Suprapubic skin (tissue), 4 donors: ENCODE data around the gene GALNT2. TPM values are rescaled to one million over a fixed set of nuclear protein-coding genes. Genes with fewer than 3 reads are reported as not detected.

Experiments
- DNase-seq, 2 donors: peaks; one replicate each; pipeline ENCODE4 v3.0.0-alpha.2; 2019; ENCODE audit warnings: low spot score in 2 of 2
- H3K27ac ChIP-seq: fragments of 200-600 bp; sonication (generic); one replicate; pipeline ENCODE4 v1.5.1; 2019
- H3K27me3 ChIP-seq: fragments of 200-600 bp; sonication (generic); one replicate; pipeline ENCODE4 v1.5.1; 2019
- H3K36me3 ChIP-seq: fragments of 200-600 bp; sonication (generic); one replicate; pipeline ENCODE4 v1.5.1; 2019
- H3K4me1 ChIP-seq: fragments of 200-600 bp; sonication (generic); one replicate; pipeline ENCODE4 v1.5.1; 2019
- H3K4me3 ChIP-seq: fragments of 200-600 bp; sonication (generic); one replicate; pipeline ENCODE4 v1.5.1; 2019; ENCODE audit warnings: mild to moderate bottlenecking
- H3K9me3 ChIP-seq: fragments of 200-600 bp; sonication (generic); one replicate; pipeline ENCODE4 v1.5.1; 2019
- EP300 ChIP-seq: sonication (generic); formaldehyde crosslinking; IDR thresholded peaks from one replicate; pipeline ENCODE4 v1.6.1; 2017; ENCODE audit warnings: antibody characterized with exemption
- POLR2A ChIP-seq, 2 donors: fragments of 450-650 bp; IDR thresholded peaks; one replicate each; pipeline ENCODE4 v1.6.1; 2017; ENCODE audit warnings: antibody characterized with exemption in 2 of 2, mild to moderate bottlenecking in 2 of 2, moderate library complexity in 2 of 2
- POLR2AphosphoS5 ChIP-seq, 3 donors: sonication (generic); formaldehyde crosslinking; IDR thresholded peaks; one replicate each; pipeline ENCODE4 v1.6.1; 2017; ENCODE audit warnings: antibody characterized with exemption in 3 of 3
- WGBS: methylation state at CpG from one replicate; pipeline ENCODE4 v1.1.5; 2018; 5-methylcytosine and 5-hydroxymethylcytosine counted together
- total RNA-seq, 4 donors: library from RNA; depleted of rRNA; stranded (reverse); fragments of >200 nt; gene quantifications; one replicate each; pipeline ENCODE4 v1.1.0, GENCODE V29; 2016
- TF ChIP-seq, protein P1 (sequence below), 2 donors: fragments of 200-600 bp in 1 of 2; fragments of 450-650 bp in 1 of 2; sonication (generic) in 1 of 2; IDR thresholded peaks; one replicate each; pipeline ENCODE4 v1.5.1; 2016 to 2019; ENCODE audit warnings: antibody characterized with exemption in 2 of 2, mild to moderate bottlenecking in 1 of 2, moderate library complexity in 1 of 2

Gene GALNT2
- total RNA-seq, 4 donors from 2014 or later = 24.1 to 40.2 (median 36.4) TPM

DNA sequence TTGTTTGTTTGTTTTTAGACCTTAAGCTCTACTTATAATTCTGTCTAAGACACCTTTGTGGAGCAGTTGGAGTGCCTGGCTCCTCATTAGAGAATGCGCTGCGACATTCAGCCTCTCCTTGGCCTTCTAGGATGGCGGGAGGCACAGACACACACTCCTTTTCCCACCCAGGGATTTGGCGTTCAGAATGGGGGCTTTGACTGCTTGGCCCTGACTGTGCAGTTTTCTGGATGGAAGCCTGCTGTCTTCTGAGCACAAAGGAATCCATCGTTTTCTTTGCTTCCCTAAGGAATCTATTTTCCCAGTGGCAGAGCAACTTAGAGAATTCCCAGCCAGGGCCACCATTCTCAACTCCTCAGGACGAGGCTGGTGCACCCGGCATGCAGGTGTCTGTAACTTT lies 83.6 kb downstream of the GALNT2 start:
- 64% methylated on average over 7 of the region's 7 CpGs for WGBS
- Histone ChIP-seq H3K36me3 (no peaks in the 10 kb centered on the region), H3K4me1 (peaks cover 7% of the 10 kb centered on the region), H3K4me3 (no peak overlapping the region), H3K27ac (no peak overlapping the region), H3K9me3 (no peaks in the 10 kb centered on the region), H3K27me3 (no peaks in the 10 kb centered on the region)
- TF ChIP-seq, protein P1, sequence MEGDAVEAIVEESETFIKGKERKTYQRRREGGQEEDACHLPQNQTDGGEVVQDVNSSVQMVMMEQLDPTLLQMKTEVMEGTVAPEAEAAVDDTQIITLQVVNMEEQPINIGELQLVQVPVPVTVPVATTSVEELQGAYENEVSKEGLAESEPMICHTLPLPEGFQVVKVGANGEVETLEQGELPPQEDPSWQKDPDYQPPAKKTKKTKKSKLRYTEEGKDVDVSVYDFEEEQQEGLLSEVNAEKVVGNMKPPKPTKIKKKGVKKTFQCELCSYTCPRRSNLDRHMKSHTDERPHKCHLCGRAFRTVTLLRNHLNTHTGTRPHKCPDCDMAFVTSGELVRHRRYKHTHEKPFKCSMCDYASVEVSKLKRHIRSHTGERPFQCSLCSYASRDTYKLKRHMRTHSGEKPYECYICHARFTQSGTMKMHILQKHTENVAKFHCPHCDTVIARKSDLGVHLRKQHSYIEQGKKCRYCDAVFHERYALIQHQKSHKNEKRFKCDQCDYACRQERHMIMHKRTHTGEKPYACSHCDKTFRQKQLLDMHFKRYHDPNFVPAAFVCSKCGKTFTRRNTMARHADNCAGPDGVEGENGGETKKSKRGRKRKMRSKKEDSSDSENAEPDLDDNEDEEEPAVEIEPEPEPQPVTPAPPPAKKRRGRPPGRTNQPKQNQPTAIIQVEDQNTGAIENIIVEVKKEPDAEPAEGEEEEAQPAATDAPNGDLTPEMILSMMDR (IDR thresholded peaks at IDR 0.05) = no peak
- TF ChIP-seq EP300 (no peak), POLR2AphosphoS5 (IDR thresholded peaks at IDR 0.05) (no peak), POLR2A (IDR thresholded peaks at IDR 0.05) (no peak)
- DNase-seq = no peak

DNA sequence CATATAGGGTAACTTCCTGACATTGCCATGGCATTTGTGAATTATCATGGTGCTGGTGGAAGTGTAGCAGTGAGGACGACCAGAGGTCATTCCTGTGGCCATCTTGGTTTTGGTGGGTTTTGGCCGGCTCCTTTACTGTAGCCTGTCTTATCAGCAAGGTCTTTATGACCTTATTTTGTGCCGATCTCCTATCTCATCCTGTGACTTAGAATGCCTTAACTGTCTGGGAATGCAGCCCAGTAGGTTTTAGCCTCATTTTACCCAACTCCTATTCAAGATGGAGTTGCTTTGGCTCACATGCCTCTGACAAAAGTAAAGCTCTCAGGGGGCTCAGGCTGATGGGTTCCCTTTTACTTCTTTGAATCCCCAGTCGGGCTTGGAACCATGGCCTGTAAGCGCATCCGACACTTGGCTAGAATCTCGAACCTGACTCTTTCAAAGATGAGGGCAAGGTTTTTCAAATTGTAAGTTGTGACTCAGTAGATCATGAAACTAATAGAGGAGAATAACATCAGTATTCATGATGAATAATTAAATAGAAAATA lies 85.0 kb downstream of the GALNT2 start:
- Histone ChIP-seq H3K27me3 (no peaks in the 10 kb centered on the region), H3K27ac (no peak overlapping the region), H3K4me3 (no peak overlapping the region), H3K4me1 (no peaks in the 10 kb centered on the region), H3K36me3 (no peaks in the 10 kb centered on the region), H3K9me3 (no peaks in the 10 kb centered on the region)
- 94% methylated on average over 7 of the region's 7 CpGs for WGBS
- TF ChIP-seq EP300 = no peak
- no peak for TF ChIP-seq POLR2AphosphoS5 (IDR thresholded peaks at IDR 0.05)
- no peak for TF ChIP-seq POLR2A (IDR thresholded peaks at IDR 0.05)
- TF ChIP-seq, protein P1 (IDR thresholded peaks at IDR 0.05) = no peak
- DNase-seq = no peak

DNA sequence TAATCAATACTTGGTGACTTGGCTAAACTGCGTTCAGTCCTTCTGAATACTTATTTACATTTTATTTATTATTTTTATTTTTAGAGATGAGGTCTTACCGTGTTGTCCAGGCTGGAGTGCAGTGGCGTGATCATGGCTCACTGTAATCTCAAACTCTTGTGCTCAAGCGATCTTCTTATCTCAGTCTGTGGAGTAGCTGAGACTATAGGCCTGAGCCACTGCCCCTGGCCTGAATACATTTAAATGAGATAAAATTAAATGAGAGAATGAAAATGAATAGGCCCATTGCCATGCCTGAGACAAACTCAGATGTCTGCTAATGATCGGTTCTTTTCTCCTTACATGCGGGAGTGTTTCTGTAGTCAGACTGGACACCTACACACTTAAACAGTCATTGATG lies 86.0 kb downstream of the GALNT2 start:
- Histone ChIP-seq H3K27ac (no peak overlapping the region), H3K27me3 (no peaks in the 10 kb centered on the region), H3K36me3 (no peaks in the 10 kb centered on the region), H3K9me3 (no peaks in the 10 kb centered on the region), H3K4me3 (no peak overlapping the region), H3K4me1 (peaks cover under 1% of the 10 kb centered on the region)
- TF ChIP-seq POLR2AphosphoS5 (IDR thresholded peaks at IDR 0.05) = no peak
- TF ChIP-seq EP300 = no peak
- TF ChIP-seq POLR2A (IDR thresholded peaks at IDR 0.05) = no peak
- TF ChIP-seq, protein P1 (IDR thresholded peaks at IDR 0.05) = no peak
- DNase-seq = no peak
- WGBS = 94% methylated on average over 6 of the region's 6 CpGs

DNA sequence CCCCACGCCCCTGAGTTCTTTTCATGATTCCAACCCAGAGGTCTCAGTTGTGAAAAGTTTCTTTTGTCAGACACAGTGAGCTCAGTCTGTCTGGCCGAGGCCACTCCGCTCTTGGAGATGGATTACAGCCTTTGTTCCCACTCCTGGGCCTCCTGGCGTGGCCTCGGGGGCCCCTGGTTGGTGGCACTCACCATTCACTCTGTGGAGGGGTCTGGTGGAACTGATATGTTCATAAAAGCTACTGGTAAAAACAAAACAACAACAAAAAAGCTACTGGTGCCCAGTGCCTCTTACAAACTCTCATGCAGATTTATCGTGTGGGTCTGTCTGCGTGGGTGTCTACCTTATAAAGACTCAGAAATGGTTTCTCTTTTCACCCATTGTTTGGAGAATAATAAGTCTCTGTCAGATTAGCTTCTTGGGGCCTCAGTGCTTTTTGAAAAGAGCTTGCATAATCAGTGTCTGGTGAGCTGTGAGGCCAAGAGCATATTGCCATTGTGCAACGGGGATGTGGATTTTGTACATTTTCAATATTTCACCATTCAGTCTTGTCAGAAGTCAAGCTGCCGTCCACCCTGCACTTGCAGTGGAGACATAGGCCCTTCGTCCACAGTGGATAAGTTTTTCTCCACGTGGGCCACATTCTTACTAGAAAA lies 86.7 kb downstream of the GALNT2 start:
- no peaks in the 10 kb centered on the region for H3K27me3 ChIP-seq
- no peak overlapping the region for H3K4me3 ChIP-seq
- peak overlapping the region; percentile 55 for H3K27ac ChIP-seq
- H3K9me3 ChIP-seq = no peaks in the 10 kb centered on the region
- DNase-seq = no peak
- no peaks in the 10 kb centered on the region for H3K36me3 ChIP-seq
- TF ChIP-seq POLR2A (IDR thresholded peaks at IDR 0.05) = no peak
- TF ChIP-seq POLR2AphosphoS5 (IDR thresholded peaks at IDR 0.05) = peak in 1 of 3 donors; percentile 61
- 60% methylated on average over 11 of the region's 11 CpGs for WGBS
- peaks cover 8% of the 10 kb centered on the region for H3K4me1 ChIP-seq

DNA sequence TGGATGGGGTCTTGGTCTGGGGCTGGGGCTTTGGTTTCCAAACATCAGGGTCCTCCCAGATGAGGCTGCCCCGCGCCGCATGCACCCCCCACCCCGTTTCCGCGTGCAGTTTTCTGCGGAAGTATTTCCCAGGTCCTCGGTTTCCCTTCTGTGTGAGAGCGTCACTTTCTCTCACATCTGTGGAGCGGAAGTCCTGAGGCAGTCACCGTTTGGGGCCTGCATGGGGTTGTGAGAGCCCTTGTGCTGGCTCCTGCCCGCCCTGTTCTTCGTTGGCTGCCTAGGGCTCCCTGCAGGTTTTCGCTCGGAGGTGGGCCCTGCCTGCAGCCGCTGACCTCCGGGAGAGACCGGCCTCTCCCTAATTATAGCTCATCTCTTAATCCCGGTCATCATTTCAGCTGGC lies 88.0 kb downstream of the GALNT2 start:
- H3K4me1 ChIP-seq = peaks cover 10% of the 10 kb centered on the region
- H3K27ac ChIP-seq = no peak overlapping the region
- 91% methylated on average over 19 of the region's 19 CpGs for WGBS
- TF ChIP-seq, protein P1 (IDR thresholded peaks at IDR 0.05) = no peak
- TF ChIP-seq POLR2A (IDR thresholded peaks at IDR 0.05) (no peak), EP300 (no peak), POLR2AphosphoS5 (IDR thresholded peaks at IDR 0.05) (no peak)
- no peaks in the 10 kb centered on the region for H3K9me3 ChIP-seq
- H3K36me3 ChIP-seq = no peaks in the 10 kb centered on the region
- H3K27me3 ChIP-seq = no peaks in the 10 kb centered on the region
- no peak overlapping the region for H3K4me3 ChIP-seq
- no peak for DNase-seq
